Esophagus muscularis mucosa (tissue), 4 donors: Measurements from ENCODE around the gene CCDC116. TPM values are rescaled to one million over a fixed set of nuclear protein-coding genes. Genes with fewer than 3 reads are reported as not detected.
"Not testable (repeated sequence)": the region's sequence is repeated elsewhere in the genome, so short reads cannot be mapped to it uniquely, and the experiment has no call there.

Experiments
- DNase-seq: peaks from one replicate; pipeline ENCODE4 v3.0.0-alpha.2; 2017; ENCODE audit errors: extremely low spot score
- H3K27ac ChIP-seq, 4 donors: fragments of 200-600 bp; sonication (generic); replicated peaks in 1 of 4; 1 replicate in 3 of 4; 2 replicates in 1 of 4; pipeline ENCODE4 v1.5.1; 2016 to 2019; ENCODE audit warnings: mild to moderate bottlenecking in 1 of 4
- H3K27me3 ChIP-seq, 4 donors: fragments of 200-600 bp; sonication (generic); one replicate each; pipeline versions ENCODE4 v1.5.1 to v1.6.0; 2016 to 2019
- H3K36me3 ChIP-seq, 4 donors: fragments of 200-600 bp; sonication (generic); one replicate each; pipeline ENCODE4 v1.5.1; 2016 to 2019
- H3K4me1 ChIP-seq, 4 donors: fragments of 200-600 bp; sonication (generic); one replicate each; pipeline ENCODE4 v1.5.1; 2016 to 2019
- H3K4me3 ChIP-seq, 4 donors: fragments of 200-600 bp; sonication (generic); 1 replicate in 2 of 4; 2 replicates in 2 of 4; pipeline ENCODE4 v1.5.1; 2016 to 2019; ENCODE audit warnings: mild to moderate bottlenecking in 4 of 4, moderate library complexity in 1 of 4
- H3K9me3 ChIP-seq, 4 donors: fragments of 200-600 bp; sonication (generic); 1 replicate in 3 of 4; 2 replicates in 1 of 4; pipeline ENCODE4 v1.5.1; 2016 to 2019
- EP300 ChIP-seq: sonication (generic); formaldehyde crosslinking; IDR thresholded peaks from one replicate; pipeline ENCODE4 v1.6.1; 2017; ENCODE audit warnings: antibody characterized with exemption
- POLR2A ChIP-seq: fragments of 450-650 bp; IDR thresholded peaks from one replicate; pipeline ENCODE4 v1.6.1; 2017; ENCODE audit warnings: antibody characterized with exemption, moderate library complexity, mild to moderate bottlenecking, low read depth
- POLR2AphosphoS5 ChIP-seq, 2 donors: sonication (generic); formaldehyde crosslinking; IDR thresholded peaks; one replicate each; pipeline ENCODE4 v1.6.1; 2017; ENCODE audit warnings: antibody characterized with exemption in 2 of 2
- WGBS: methylation state at CpG from one replicate; pipeline ENCODE4 v1.1.5; 2018; 5-methylcytosine and 5-hydroxymethylcytosine counted together
- intact Hi-C: fragments of 100-400 bp; cut with DNase I; formaldehyde crosslinking; loops from one replicate; pipeline ENCODE4 v1.15.1; 2023
- total RNA-seq, 4 donors: library from RNA; depleted of rRNA; stranded (reverse); fragments of >200 nt; gene quantifications; one replicate each; pipeline versions ENCODE4 v1.1.0 to v1.2.1, GENCODE V29; 2016
- TF ChIP-seq, protein P1 (sequence below), 3 experiments: fragments of 200-600 bp in 2 of 3; fragments of 450-650 bp in 1 of 3; sonication (generic) in 2 of 3; IDR thresholded peaks; one replicate each; pipeline ENCODE4 v1.5.1; 2017 to 2019; ENCODE audit warnings: antibody characterized with exemption in 3 of 3, mild to moderate bottlenecking in 2 of 3, moderate library complexity in 1 of 3

Gene CCDC116
- total RNA-seq, 4 donors from 2014 or later, result 0.26 to 0.99 (median 0.55) TPM

DNA sequence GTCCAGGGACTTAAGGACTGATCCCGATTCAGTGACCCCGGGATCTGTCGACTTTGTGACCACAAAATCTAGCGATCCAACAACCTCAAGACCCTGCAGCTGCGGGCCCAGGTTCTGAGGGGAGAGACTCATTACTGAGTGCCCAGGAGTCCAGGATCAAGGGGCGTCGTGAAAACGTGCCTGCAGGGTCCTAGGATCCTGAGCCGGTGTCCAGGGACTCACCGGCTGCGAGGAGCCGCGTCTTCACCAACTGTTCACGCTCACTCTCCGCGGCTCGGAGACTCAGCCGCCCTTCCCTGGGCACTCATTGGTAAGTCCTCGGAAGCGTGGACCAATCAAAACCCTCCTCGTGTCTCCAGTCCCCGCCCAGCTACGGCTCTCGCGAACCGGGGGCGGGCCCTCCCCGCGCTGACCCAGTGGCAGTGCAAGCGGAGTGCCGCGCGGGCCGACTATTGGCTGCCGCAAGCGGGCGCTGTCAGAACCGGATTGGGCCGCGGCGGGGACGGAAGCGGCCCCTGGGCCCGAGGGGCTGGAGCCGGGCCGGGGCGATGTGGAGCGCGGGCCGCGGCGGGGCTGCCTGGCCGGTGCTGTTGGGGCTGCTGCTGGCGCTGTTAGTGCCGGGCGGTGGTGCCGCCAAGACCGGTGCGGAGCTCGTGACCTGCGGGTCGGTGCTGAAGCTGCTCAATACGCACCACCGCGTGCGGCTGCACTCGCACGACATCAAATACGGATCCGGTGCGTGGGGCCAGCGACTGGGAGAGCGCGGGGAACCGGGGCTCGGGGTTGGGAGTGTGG lies 9.4 kb downstream of the CCDC116 start, which contains the start of gene SDF2L1:
Gene SDF2L1 (plus strand): TSS at position 514 of the 795 bp plus-strand sequence. CDS start 35 bp downstream, at position 549.
- Histone ChIP-seq H3K27ac (peak within 1 kb of the TSS; percentile 59 to 84 (median 80)), H3K36me3 (peaks cover 0 to 23% (median 10%) of the 10 kb centered on the region in 4 donors), H3K4me1 (peaks cover 20 to 36% (median 30%) of the 10 kb centered on the region in 4 donors), H3K9me3 (no peaks in the 10 kb centered on the region), H3K4me3 (peak within 1 kb of the TSS; percentile 73 to 84 (median 75)), H3K27me3 (no peaks in the 10 kb centered on the region)
- peak; percentile 100 for DNase-seq
- intact Hi-C loops, result no loop called here
- 1% methylated on average over 29 of the region's 76 CpGs for WGBS
- TF ChIP-seq, protein P1, sequence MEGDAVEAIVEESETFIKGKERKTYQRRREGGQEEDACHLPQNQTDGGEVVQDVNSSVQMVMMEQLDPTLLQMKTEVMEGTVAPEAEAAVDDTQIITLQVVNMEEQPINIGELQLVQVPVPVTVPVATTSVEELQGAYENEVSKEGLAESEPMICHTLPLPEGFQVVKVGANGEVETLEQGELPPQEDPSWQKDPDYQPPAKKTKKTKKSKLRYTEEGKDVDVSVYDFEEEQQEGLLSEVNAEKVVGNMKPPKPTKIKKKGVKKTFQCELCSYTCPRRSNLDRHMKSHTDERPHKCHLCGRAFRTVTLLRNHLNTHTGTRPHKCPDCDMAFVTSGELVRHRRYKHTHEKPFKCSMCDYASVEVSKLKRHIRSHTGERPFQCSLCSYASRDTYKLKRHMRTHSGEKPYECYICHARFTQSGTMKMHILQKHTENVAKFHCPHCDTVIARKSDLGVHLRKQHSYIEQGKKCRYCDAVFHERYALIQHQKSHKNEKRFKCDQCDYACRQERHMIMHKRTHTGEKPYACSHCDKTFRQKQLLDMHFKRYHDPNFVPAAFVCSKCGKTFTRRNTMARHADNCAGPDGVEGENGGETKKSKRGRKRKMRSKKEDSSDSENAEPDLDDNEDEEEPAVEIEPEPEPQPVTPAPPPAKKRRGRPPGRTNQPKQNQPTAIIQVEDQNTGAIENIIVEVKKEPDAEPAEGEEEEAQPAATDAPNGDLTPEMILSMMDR (IDR thresholded peaks at IDR 0.05), result peak; percentile 15 to 37 (median 20)
- TF ChIP-seq POLR2A, result no peak
- peak; percentile 79 to 83 for TF ChIP-seq POLR2AphosphoS5 (IDR thresholded peaks at IDR 0.05)
- TF ChIP-seq EP300, result no peak

DNA sequence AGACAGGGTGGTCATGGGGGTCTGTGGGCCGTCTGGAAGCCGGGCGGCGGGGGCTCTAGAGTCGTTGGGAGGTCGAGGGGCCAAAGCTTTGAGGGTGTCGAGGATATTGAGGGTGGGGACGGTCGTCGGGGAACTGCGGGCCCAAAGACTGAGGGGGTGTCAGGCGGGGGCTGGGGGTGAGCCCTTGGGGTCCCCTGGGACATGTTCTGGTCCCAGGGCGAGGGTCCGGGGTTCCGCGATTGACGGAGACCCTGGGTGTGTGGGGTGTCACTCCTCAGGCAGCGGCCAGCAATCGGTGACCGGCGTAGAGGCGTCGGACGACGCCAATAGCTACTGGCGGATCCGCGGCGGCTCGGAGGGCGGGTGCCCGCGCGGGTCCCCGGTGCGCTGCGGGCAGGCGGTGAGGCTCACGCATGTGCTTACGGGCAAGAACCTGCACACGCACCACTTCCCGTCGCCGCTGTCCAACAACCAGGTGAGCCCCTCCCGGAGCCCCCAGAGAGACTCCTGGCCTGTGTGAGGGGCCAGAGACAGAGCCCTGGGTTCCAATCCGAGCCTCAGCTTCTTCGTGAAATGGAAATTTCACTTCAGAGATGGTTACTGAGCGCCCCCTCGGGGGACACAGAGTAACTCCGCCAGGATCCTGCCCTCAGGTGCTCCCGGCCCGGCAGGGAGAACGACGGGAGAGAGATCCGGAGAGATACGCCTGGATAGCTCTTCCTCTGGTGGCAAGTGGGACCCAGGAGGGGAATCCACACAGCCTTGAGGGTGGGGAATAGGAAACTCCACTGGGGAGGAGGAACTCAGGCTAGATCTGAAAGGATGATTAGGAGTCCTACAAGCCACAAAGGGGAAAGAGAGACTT lies 10.3 kb downstream of the CCDC116 start:
- WGBS, result 1% methylated on average over 28 of the region's 56 CpGs
- Histone ChIP-seq H3K27ac (peak overlapping the region; percentile 46 to 84 (median 80)), H3K4me3 (peak overlapping the region; percentile 73 to 84 (median 75)), H3K27me3 (no peaks in the 10 kb centered on the region), H3K4me1 (peaks cover 20 to 36% (median 31%) of the 10 kb centered on the region in 4 donors), H3K36me3 (peaks cover 0 to 28% (median 10%) of the 10 kb centered on the region in 4 donors), H3K9me3 (no peaks in the 10 kb centered on the region)
- TF ChIP-seq, protein P1 (IDR thresholded peaks at IDR 0.05), result peak; percentile 26 to 48 (median 27)
- no peak for TF ChIP-seq POLR2A
- no peak for DNase-seq
- intact Hi-C loops, result no loop called here

DNA sequence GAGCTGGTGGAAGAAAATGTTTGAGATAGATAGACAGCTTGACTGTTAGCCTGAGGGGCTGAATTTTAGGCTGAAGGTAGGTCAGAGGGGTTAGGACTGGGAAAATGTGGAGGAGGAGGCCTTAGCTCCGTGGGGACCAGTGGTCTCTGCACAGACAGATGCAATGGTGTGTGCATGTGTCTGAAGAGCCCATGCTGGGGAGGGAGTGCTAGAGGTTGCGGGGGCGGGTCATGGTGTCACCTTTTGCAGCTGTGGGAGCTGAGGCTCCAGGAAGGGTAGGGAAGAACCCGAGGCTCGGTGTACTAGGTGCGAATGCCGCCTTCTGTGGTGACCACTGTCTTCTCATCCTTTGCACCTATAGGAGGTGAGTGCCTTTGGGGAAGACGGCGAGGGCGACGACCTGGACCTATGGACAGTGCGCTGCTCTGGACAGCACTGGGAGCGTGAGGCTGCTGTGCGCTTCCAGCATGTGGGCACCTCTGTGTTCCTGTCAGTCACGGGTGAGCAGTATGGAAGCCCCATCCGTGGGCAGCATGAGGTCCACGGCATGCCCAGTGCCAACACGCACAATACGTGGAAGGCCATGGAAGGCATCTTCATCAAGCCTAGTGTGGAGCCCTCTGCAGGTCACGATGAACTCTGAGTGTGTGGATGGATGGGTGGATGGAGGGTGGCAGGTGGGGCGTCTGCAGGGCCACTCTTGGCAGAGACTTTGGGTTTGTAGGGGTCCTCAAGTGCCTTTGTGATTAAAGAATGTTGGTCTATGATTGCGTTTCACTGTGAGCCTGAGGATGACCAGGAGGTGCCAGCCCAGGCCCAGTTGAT lies 11.2 kb downstream of the CCDC116 start:
- H3K9me3 ChIP-seq, result no peaks in the 10 kb centered on the region
- H3K4me1 ChIP-seq, result peaks cover 20 to 36% (median 31%) of the 10 kb centered on the region in 4 donors
- peaks cover 0 to 35% (median 10%) of the 10 kb centered on the region in 4 donors for H3K36me3 ChIP-seq
- peak overlapping the region in 1 of 4 donors; percentile 84 for H3K4me3 ChIP-seq
- no peak for DNase-seq
- intact Hi-C loops, result no loop called here
- TF ChIP-seq POLR2A (no peak), POLR2AphosphoS5 (IDR thresholded peaks at IDR 0.05) (no peak), EP300 (no peak)
- TF ChIP-seq, protein P1 (IDR thresholded peaks at IDR 0.05), result no peak
- H3K27ac ChIP-seq, result no peak overlapping the region
- 90% methylated on average over 16 of the region's 22 CpGs for WGBS
- H3K27me3 ChIP-seq, result no peaks in the 10 kb centered on the region

DNA sequence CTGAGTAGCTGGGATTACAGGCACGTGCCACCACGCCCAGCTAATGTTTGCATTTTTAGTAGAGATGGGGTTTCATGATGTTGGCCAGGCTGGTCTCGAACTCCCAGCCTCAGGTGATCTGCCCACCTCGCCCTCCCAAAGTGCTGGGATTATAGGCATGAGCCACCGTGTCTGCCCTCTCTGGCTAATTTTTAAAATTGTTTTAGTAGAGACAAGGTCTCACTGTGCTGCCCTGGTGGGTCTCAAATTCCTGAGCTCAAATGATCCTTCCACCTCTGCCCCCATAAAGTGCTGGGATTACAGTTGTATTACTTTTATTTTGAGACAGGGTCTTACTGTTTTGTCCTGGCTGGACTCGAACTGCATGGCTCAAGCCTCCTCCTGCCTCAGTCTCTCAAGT lies 13.0 kb downstream of the CCDC116 start:
- intact Hi-C loops, H3K27me3 ChIP-seq, DNase-seq, H3K27ac ChIP-seq, H3K9me3 ChIP-seq, H3K4me3 ChIP-seq: not testable (repeated sequence)
- H3K36me3 ChIP-seq, result peaks cover 0 to 42% (median 13%) of the 10 kb centered on the region in 4 donors
- peaks cover 20 to 36% (median 31%) of the 10 kb centered on the region in 4 donors for H3K4me1 ChIP-seq
- 91% methylated on average over 6 of the region's 6 CpGs for WGBS
